ENCODE results near the gene CRIM1.

CRIM1 gene

DNA sequence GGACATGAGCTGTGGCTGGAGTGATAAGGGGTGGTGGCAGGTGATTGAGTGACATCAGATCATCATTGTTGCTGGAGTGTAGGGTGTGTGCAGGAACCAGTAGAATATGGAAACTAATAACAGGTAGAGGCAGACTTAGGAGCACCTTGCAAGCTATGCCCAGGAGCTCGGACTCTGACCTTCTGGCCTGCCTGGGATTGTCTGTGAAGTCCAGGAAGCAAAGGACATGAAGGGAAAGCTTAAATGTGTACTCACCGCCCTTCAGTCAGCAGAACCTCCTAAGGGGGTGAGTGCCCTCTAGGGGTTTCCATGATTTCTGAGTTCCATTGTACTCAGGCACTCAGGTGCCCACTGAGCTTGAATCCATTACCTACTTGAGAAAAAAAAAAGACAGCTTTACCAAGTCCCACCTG lies 104.2 kb downstream of the CRIM1 start:
- peak; percentile 70 for DNase-seq (ENCODE audit: low read depth)

DNA sequence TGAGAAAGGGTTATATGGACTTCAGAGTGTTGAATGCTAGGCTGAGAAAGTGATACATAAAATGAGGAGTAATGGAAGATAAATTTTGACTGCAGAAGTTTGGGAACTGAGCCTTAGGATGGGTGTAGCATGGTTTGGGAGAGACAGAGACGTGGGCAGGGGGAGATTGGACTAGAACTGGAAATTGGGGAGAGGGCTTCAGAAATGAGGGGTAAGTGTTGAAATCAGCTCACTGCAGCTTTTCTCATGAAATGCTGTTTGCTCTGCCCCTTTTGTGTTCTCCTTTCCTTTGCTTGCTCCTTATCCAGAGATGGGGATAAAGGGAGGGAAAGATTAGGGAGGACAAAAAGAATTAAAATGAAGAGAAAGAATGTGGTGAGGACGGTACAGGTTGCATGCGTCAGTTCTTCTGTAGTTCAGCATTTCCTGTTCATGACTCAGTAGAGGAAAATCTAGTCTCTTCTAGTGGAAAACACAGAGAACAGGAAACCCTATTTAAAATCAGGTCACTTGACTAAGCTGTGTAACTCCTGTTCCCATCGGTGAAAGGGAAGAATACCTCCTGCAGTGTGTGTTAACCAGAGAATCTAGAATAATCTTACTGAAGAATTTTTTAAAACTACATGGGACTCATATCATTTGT lies 105.6 kb downstream of the CRIM1 start:
- peak; percentile 98 for DNase-seq (ENCODE audit: low read depth)

- peak; percentile 51 for DNase-seq (ENCODE audit: low read depth)
Observed at GRCh38 chr2:36462311-36462935, 106.8 kb downstream of the CRIM1 start.

DNA sequence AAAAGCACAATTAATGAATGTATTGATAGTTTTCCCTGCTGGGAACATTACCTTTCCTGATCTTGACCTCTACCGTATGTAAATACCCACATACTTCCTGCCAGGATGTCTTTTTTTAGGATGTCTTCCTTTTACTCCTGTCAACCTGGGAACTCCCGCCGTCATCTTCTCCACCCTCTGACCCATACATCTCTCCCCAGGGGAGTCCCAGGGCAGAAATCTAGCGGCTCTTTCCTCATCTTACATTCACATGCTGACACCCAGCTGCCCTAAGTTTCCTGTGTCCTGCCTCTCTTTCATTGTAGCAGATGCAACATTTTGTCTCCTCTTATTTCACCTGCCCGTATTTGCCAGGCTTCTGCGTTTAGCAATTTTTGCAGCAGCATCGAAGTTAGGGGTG lies 107.8 kb downstream of the CRIM1 start:
- peak; percentile 58 for DNase-seq (ENCODE audit: low read depth)

GRCh38 chr2:36464006-36464721 lies 108.6 kb downstream of the CRIM1 start:
- peak; percentile 86 for DNase-seq (ENCODE audit: low read depth)

DNA sequence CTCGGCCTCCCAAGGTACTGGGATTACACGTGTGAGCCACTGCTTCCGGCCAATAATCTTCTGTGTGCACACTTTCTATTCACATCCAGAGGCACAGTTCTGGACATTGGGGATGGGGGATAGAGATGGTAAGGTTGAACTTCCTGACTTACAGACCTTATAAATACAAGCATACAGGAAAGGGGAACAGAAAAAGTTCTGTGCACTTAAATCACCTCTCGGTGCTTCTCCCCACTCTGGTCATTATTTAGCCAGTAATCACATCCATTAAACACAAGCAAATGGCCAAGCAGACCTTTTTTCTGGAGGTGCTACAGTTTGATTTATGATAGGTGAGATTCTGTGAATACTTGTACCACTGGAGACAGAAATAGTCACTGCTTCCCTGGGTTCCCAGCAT lies 110.6 kb downstream of the CRIM1 start:
- DNase-seq (ENCODE audit: low read depth), result no peak

GRCh38 chr2:36468463-36469105 lies 113.0 kb downstream of the CRIM1 start:
- peak; percentile 92 for DNase-seq (ENCODE audit: low read depth)

DNA sequence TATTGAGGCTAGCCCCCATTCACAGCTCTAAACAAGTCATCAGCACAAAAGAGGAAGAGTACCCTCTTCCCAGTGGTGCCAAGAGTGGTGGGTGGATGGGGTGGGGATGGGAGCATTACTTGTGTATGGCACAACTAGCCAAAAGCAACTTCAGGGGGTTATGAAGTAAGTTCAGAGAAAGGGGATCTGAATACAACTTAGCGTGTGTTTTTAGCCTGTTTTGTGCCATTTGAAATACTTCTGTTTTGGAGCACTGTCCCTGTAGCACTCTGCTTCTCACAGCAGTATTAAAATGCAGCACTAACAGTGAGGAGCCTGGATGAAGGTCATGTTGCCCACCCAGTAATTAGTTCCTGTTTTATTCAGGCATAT lies 113.5 kb downstream of the CRIM1 start:
- no peak for DNase-seq (ENCODE audit: low read depth)

- no peak for DNase-seq (ENCODE audit: low read depth)
Observed at GRCh38 chr2:36469710-36470109, 114.1 kb downstream of the CRIM1 start.

DNA sequence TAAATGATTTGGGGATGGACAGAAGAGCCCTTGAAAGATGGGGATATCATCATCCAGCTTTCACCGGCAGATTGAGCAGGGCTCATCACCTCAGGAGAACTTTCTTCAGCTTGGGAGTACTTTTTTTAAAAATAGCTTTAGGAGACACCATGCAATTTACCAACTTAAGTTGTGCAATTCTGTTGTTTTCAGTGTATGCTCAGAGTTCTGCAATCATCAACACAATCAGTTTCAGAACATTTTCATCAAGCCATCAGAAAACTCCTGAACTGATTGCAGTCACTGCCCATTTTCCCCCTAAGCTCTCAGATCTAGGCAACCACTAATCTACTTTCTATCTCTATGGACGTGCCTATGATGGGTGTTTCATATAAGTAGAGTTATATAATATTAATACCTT lies 117.7 kb downstream of the CRIM1 start:
- DNase-seq (ENCODE audit: low read depth), result peak; percentile 84

DNA sequence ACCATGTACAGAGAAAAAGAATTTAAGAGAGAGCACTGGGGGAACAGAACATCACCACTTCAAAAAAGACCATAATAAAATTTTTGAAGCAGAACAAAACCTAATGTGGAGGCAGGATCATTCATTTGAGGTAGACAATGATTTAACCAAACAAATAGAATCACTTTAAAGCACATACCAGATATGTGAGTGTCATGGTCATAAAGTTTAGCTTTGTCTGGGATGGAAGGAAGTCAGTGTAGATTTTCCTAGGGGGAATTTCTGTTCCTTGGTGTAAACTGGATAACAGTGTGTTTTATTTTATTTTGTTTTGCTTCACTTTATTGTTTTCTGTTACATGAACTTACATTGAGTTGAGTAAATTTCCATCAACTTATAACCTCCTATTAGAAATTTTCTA lies 120.8 kb downstream of the CRIM1 start:
- no peak for DNase-seq (ENCODE audit: low read depth)

- DNase-seq (ENCODE audit: low read depth), result no peak
Observed at GRCh38 chr2:36477315-36477714, 121.7 kb downstream of the CRIM1 start.

- no peak for DNase-seq (ENCODE audit: low read depth)
Observed at GRCh38 chr2:36477746-36478145, 122.2 kb downstream of the CRIM1 start.

GRCh38 chr2:36478332-36478738 lies 122.8 kb downstream of the CRIM1 start:
- DNase-seq (ENCODE audit: low read depth), result peak; percentile 96

- DNase-seq (ENCODE audit: low read depth), result no peak
Observed at GRCh38 chr2:36478999-36479398, 123.4 kb downstream of the CRIM1 start.

DNA sequence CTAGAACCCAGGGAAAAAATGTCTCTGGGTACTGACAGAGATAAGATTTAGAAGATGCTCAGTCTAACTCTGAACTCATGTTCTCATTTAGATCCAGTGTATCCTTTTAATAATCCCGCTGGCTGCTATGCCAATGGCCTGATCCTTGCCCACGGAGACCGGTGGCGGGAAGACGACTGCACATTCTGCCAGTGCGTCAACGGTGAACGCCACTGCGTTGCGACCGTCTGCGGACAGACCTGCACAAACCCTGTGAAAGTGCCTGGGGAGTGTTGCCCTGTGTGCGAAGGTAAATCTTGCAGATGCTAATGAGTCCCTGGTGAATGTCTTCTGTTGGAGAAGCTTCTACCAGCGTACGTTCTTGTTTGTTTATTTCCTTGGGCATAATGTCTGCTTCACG lies 123.8 kb downstream of the CRIM1 start:
- no peak for DNase-seq (ENCODE audit: low read depth)

DNA sequence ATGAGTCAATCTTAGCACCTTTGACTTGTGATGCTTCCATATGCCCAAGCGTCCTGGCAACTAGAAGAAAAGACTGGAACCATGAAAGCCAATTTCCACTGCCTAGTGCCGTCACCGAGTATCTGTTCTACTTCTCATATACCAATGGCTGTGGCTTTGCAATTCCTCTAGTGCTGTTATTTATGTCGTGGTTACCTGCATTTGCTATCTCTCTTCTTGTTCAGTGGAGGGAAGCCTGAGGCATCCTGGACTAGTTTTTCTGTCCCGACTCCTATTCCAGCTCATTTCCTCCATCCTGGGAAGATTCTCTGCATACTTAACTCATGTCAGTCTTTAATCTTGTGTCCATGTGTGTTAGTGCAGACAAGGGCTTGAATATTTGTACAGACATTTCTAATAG lies 124.5 kb downstream of the CRIM1 start:
- no peak for DNase-seq (ENCODE audit: low read depth)

DNA sequence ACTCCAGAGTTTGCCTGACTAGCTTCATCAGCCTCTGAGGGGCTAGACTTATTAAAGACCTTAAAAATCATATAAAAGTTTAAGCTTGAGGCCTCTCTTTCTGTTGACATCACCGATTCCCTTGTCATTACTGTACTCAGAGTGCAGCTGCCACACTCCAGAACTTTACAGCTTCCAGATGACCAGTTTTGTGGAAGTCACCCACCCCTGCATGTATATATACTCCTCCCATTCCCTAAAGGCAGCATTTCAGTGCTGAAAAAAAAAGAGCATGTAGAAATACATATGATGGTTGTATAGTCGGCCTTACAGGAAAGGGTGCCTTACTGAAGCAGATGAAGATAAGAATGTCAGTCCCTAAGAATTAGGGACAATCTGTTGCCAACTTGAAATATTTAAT lies 125.1 kb downstream of the CRIM1 start:
- no peak for DNase-seq (ENCODE audit: low read depth)

GRCh38 chr2:36481709-36482108 lies 126.1 kb downstream of the CRIM1 start:
- no peak for DNase-seq (ENCODE audit: low read depth)

DNA sequence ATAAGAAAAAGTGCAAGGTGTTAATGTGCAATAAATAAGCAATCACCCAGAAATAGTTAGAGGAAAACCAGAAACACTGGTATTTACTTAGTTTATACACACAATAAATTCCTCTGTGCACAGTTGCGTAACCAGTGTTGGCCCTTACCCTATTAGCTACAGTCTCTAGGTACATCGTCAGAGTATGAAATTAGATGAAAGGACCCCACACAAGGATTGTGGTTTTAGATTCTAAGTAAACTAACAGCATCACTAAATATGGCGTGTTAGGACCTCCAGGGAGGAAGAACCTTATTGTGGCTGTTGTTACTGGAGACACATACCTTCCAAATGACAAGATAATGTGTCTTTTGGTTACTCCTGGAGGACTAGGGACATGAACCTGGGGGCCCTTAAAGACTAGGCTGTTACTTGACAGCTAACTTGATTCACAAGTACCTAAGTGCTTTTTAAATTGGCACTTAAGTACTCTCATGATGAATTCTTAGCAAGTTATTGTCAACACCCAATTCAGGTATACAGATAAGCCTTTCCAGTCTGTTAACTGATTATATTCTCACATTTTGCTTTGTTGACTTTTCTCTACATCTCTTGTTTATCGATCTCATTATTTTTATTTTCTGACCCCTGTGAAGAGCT lies 127.1 kb downstream of the CRIM1 start:
- DNase-seq (ENCODE audit: low read depth), result peak; percentile 96

GRCh38 chr2:36483290-36483689 lies 127.7 kb downstream of the CRIM1 start:
- DNase-seq (ENCODE audit: low read depth), result no peak

DNA sequence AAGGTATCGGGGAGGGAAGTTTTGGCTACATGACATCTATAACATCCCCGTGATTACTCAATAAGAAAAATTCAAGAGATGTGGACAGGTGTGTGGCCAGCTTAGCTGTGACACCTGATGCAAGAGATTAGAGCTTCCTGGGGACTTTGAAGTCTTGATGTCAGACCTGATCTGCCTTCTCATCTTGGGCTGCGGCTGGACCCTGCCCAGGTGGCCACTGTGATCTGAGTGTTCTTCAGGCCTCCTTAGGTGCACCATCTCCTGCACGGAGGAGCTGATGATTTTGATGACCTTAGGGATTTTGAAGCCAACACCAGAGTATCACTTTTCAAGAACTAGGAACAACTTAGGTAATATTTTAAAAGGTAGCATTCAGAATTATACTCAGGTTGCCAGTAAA lies 128.9 kb downstream of the CRIM1 start:
- no peak for DNase-seq (ENCODE audit: low read depth)

DNA sequence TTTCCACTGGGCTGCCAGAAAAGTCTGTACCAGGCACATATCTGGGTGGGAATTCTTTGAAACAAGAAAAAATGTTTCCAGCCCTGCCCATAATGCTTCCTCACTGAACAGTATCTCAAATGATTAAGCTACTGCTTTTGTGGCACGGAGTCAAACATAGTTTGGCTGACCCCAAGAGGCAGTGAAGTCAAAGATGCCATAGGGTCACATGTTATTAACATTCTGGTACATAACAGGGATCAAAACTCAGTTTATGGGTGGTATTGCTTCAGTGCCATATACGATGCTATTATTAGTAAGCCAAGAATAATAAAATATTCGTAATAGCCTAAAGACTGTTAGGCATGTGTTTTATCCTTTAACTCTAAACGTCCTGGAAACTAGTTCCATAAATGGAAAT lies 129.9 kb downstream of the CRIM1 start:
- peak; percentile 95 for DNase-seq (ENCODE audit: low read depth)

All from iris pigment epithelial cell (primary cell).